ENCODE results near the gene YAF2. TPM values are rescaled to one million over a fixed set of nuclear protein-coding genes. Genes with fewer than 3 reads are reported as not detected.

The YAF2 gene
- total RNA-seq, 1 donor from 2014 or later = 22.4 TPM

- H3K27ac ChIP-seq = no peak overlapping the region
- no peaks in the 10 kb centered on the region for H3K79me2 ChIP-seq (ENCODE audit: low read depth)
- TF ChIP-seq EZH2 (IDR thresholded peaks at IDR 0.05) (no peak), EZH2phosphoT487 (IDR thresholded peaks at IDR 0.05) (no peak), CTCF (IDR thresholded peaks at IDR 0.05) (no peak)
- H3K9ac ChIP-seq = no peak overlapping the region
- no peak overlapping the region for H3K4me2 ChIP-seq
- no peak overlapping the region for H2AFZ ChIP-seq (replicated peaks)
- Mint-ChIP-seq H3K4me1 (peaks cover 5% of the 10 kb centered on the region), H3K4me3 (no peak overlapping the region), H3K27ac (no peak overlapping the region), H3K27me3 (ENCODE audit: insufficient read depth, low read depth) (no peaks in the 10 kb centered on the region), H3K36me3 (no peaks in the 10 kb centered on the region), H3K9me3 (no peaks in the 10 kb centered on the region)
- H3K36me3 ChIP-seq = no peaks in the 10 kb centered on the region
- H3K9me3 ChIP-seq (ENCODE audit: low read depth) = no peaks in the 10 kb centered on the region
- H3K4me1 ChIP-seq = peaks cover 5% of the 10 kb centered on the region
- H3K4me3 ChIP-seq = no peak overlapping the region
- H3F3A ChIP-seq (ENCODE audit: low read depth) = no peaks in the 10 kb centered on the region
- no peak for DNase-seq (ENCODE audit: low spot score)
- H4K20me1 ChIP-seq (ENCODE audit: low read depth) = no peaks in the 10 kb centered on the region
- H3K27me3 ChIP-seq = no peaks in the 10 kb centered on the region
Observed at GRCh38 chr12:42284876-42285275, 46.8 kb upstream of the YAF2 start.

GRCh38 chr12:42284157-42284556 lies 46.1 kb upstream of the YAF2 start:
- no peaks in the 10 kb centered on the region for H4K20me1 ChIP-seq (ENCODE audit: low read depth)

GRCh38 chr12:42283739-42284138 lies 45.7 kb upstream of the YAF2 start:
- H3K36me3 Mint-ChIP-seq = no peaks in the 10 kb centered on the region
- DNase-seq (ENCODE audit: low spot score) = no peak
- Histone ChIP-seq H3K79me2 (ENCODE audit: low read depth) (no peaks in the 10 kb centered on the region), H3F3A (ENCODE audit: low read depth) (no peaks in the 10 kb centered on the region), H2AFZ (replicated peaks) (peak overlapping the region; percentile 10), H3K4me3 (no peak overlapping the region), H3K9me3 (ENCODE audit: low read depth) (no peaks in the 10 kb centered on the region), H3K9ac (no peak overlapping the region), H3K4me1 (peaks cover 5% of the 10 kb centered on the region), H3K27ac (no peak overlapping the region), H4K20me1 (ENCODE audit: low read depth) (no peaks in the 10 kb centered on the region), H3K4me2 (no peak overlapping the region), H3K27me3 (no peaks in the 10 kb centered on the region), H3K36me3 (no peaks in the 10 kb centered on the region)
- no peak overlapping the region for H3K4me3 Mint-ChIP-seq
- TF ChIP-seq CTCF (IDR thresholded peaks at IDR 0.05) (no peak), EZH2phosphoT487 (IDR thresholded peaks at IDR 0.05) (no peak), EZH2 (IDR thresholded peaks at IDR 0.05) (no peak)
- peaks cover 5% of the 10 kb centered on the region for H3K4me1 Mint-ChIP-seq
- H3K9me3 Mint-ChIP-seq = no peaks in the 10 kb centered on the region
- no peak overlapping the region for H3K27ac Mint-ChIP-seq
- no peaks in the 10 kb centered on the region for H3K27me3 Mint-ChIP-seq (ENCODE audit: insufficient read depth, low read depth)

More at GRCh38 chr12:42284157-42284556, 46.1 kb upstream of the YAF2 start:
- H3K27ac ChIP-seq = no peak overlapping the region
- no peaks in the 10 kb centered on the region for H3K79me2 ChIP-seq (ENCODE audit: low read depth)
- no peaks in the 10 kb centered on the region for H3K36me3 Mint-ChIP-seq
- no peaks in the 10 kb centered on the region for H3K36me3 ChIP-seq
- H3K27me3 Mint-ChIP-seq (ENCODE audit: insufficient read depth, low read depth) = no peaks in the 10 kb centered on the region
- H3K9me3 Mint-ChIP-seq = no peaks in the 10 kb centered on the region
- no peak overlapping the region for H3K4me2 ChIP-seq
- TF ChIP-seq EZH2phosphoT487 (IDR thresholded peaks at IDR 0.05) (no peak), EZH2 (IDR thresholded peaks at IDR 0.05) (no peak), CTCF (IDR thresholded peaks at IDR 0.05) (no peak)
- no peak overlapping the region for H3K4me3 ChIP-seq
- H3K27ac Mint-ChIP-seq = no peak overlapping the region
- no peak overlapping the region for H3K4me3 Mint-ChIP-seq
- H3F3A ChIP-seq (ENCODE audit: low read depth) = no peaks in the 10 kb centered on the region
- H3K9ac ChIP-seq = no peak overlapping the region
- H3K9me3 ChIP-seq (ENCODE audit: low read depth) = no peaks in the 10 kb centered on the region
- no peak for DNase-seq (ENCODE audit: low spot score)
- peaks cover 5% of the 10 kb centered on the region for H3K4me1 ChIP-seq
- peaks cover 5% of the 10 kb centered on the region for H3K4me1 Mint-ChIP-seq
- peak overlapping the region; percentile 10 for H2AFZ ChIP-seq (replicated peaks)
- H3K27me3 ChIP-seq = no peaks in the 10 kb centered on the region
